GM21528 (cell line): ENCODE measurements around the gene RCN1.
"Not testable (repeated sequence)": the region's sequence is repeated elsewhere in the genome, so short reads cannot be mapped to it uniquely, and the experiment has no call there.

Experiments used
- ATAC-seq: cut with Tn5 transposase; IDR thresholded peaks from one replicate; pipeline ENCODE4 v1.9.1; 2021; ENCODE audit warnings: mild to moderate bottlenecking, moderate library complexity; ENCODE audit not compliant: unreplicated experiment, low FRiP score

RCN1 gene

GRCh38 chr11:32090545-32091370 is at the start of gene RCN1:
Gene RCN1 (plus strand): TSS chr11:32091074. CDS start chr11:32091197, 123 bp downstream.
- peak; percentile 63 for ATAC-seq

GRCh38 chr11:32043737-32044136 is 47.1 kb upstream of the RCN1 start:
- ATAC-seq, result no peak

GRCh38 chr11:32044158-32044863 is 46.6 kb upstream of the RCN1 start:
- ATAC-seq, result no peak

- no peak for ATAC-seq
Observed at GRCh38 chr11:32045456-32045855, 45.4 kb upstream of the RCN1 start.

- ATAC-seq, result no peak
Observed at GRCh38 chr11:32050264-32050663, 40.6 kb upstream of the RCN1 start.

GRCh38 chr11:32052215-32052614 is 38.7 kb upstream of the RCN1 start:
- ATAC-seq, result no peak

GRCh38 chr11:32053151-32053888 is 37.6 kb upstream of the RCN1 start:
- ATAC-seq, result no peak

- no peak for ATAC-seq
Observed at GRCh38 chr11:32055861-32056260, 35.0 kb upstream of the RCN1 start.

- no peak for ATAC-seq
Observed at GRCh38 chr11:32056438-32056837, 34.4 kb upstream of the RCN1 start.

GRCh38 chr11:32059686-32060462 is 31.0 kb upstream of the RCN1 start:
- no peak for ATAC-seq

GRCh38 chr11:32062540-32062939 is 28.3 kb upstream of the RCN1 start:
- ATAC-seq, result no peak

GRCh38 chr11:32063031-32063430 is 27.8 kb upstream of the RCN1 start:
- not testable (repeated sequence) for ATAC-seq

- ATAC-seq, result no peak
Observed at GRCh38 chr11:32065865-32066629, 24.8 kb upstream of the RCN1 start.

GRCh38 chr11:32068134-32068870 is 22.6 kb upstream of the RCN1 start:
- ATAC-seq, result no peak

- peak; percentile 66 for ATAC-seq
Observed at GRCh38 chr11:32069361-32070058, 21.4 kb upstream of the RCN1 start.

GRCh38 chr11:32070692-32071091 is 20.2 kb upstream of the RCN1 start:
- no peak for ATAC-seq

- no peak for ATAC-seq
Observed at GRCh38 chr11:32071811-32072210, 19.1 kb upstream of the RCN1 start.

GRCh38 chr11:32072872-32073643 is 17.8 kb upstream of the RCN1 start:
- ATAC-seq, result no peak
